HG03095 (cell line): ENCODE measurements around the gene OR8A1.
A peak's percentile ranks its signal among the peaks of the same experiment; 100 is the strongest.

Source experiments
- ATAC-seq: cut with Tn5 transposase; IDR thresholded peaks from one replicate; pipeline ENCODE4 v1.9.1; 2021; ENCODE audit warnings: moderate library complexity; ENCODE audit not compliant: unreplicated experiment

OR8A1 gene

DNA sequence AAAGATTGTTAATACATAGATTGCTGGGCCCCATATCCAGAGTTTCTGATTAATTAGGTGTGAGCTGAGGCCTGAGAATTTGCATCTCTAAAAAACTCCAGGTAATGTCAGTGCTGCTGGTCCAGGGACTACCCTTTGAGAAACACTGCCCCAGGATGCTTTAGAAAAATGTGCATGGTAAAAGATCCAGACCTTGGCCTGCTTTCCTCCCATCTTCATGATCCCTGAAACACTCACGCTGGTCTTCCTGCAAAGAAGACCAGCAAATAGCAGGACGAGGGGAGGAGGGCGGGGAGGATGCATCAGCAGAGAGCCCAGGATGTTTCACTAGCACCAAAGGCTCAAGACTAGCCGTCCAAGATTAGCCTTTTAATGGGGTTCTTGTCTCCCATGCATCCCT lies at the start of gene OR8A1:
TSS of gene OR8A1 (plus strand) at position 301 of the 400 bp plus-strand sequence. CDS start 123 bp downstream, outside the sequence.
- no peak for ATAC-seq

DNA sequence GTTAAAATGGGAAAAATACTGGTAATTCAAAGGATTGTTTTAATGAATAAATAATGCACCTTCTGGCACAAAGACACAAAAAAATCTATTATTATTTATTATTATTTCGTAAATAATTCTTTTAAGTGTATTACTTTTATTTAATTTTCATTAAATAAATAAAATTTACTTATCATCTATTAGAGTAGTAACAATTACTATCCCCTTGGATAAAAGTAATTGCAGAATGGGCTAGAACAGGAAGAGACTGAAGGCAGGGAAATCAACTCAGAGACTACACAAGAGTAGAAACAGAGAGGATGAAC lies 49.3 kb upstream of the OR8A1 start:
- ATAC-seq: no peak

DNA sequence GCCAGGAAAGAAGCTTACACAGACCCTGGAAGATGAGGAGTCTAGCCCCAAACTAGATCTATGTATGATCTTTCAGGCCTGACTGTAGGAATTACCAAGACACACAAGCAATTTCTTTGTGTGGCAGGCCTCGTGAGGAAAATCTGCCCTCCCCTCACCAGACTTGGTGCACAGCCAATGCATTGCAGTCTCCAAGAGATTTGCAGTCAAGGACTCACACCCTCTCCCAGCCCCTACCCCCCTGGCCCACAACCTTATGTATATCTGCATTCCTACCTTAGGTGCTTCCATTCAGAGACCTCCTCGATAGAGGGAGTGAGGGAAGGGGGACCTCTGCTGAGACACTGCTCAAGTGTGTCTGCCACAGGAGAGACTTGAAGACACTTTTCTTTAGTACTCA lies 36.2 kb upstream of the OR8A1 start:
- ATAC-seq: no peak

DNA sequence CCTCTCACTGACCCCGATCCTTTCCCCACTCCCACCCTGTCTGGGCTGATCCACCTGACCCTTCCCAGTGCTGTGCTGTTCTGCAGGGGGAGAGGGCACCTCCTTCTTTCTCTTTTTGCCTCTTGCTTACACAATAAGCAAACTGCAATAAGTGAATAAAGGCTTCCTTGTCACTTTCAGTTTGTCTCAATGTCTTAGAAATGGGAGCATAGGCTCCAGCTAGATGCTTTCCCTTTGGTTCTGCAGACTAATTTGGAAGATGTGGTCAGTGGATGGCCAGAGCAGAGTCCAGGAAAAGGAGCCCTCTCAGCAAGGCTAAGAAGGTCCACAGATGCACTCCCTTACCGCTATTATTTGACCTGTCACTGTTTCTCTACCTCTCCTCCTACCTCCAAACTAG lies 35.7 kb upstream of the OR8A1 start:
- ATAC-seq: no peak

DNA sequence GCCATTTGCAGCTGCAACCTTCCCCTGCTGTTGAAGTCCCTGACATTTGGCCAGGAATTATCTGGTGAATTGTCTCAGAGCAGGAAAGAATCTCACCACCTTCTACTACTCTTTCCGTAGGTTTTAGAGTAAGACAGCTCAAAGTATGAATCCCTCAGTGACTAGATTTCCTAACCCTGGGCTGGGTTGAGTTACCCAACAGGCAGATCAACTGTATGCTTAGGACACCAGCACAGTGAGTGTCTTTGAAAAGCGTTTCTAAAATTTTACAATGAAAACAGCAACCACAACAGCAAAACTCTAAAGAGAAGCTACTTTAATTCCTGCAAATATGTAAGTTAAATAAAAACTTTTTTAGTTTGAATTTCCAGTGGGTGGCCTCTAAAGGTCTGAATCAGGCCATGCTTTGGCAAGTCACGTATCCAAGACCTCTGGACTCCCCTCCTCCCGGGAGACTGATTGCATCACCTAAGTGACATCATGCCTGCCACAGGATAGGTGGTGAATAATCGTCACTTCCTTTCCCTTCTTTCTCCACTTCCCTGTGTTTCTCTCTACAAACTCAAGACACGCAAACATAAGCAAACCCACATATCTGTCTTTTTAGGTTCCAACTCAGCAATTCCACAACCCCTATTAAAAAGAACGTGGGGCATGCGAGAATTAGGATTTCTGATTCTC lies 34.1 kb upstream of the OR8A1 start:
- ATAC-seq: no peak

DNA sequence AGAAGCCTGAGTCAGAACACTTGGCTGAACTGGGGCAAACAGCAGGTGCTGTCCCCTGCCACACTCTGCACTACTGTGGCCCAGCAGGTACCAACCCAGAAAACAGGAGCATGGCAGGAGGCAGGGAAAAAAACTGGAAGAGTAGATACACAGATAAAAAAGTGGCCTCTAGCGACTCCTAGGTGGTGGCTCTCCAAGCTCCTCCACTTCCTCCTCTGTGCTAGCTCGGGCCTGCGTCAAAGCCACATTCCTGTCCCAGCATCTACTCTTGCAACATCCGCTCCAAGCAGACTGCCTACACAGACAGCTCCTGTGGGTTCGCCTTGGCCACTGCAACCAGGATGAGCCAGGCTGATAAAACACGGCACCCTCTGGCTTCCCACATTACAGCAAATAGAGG lies 33.3 kb upstream of the OR8A1 start:
- ATAC-seq: no peak

DNA sequence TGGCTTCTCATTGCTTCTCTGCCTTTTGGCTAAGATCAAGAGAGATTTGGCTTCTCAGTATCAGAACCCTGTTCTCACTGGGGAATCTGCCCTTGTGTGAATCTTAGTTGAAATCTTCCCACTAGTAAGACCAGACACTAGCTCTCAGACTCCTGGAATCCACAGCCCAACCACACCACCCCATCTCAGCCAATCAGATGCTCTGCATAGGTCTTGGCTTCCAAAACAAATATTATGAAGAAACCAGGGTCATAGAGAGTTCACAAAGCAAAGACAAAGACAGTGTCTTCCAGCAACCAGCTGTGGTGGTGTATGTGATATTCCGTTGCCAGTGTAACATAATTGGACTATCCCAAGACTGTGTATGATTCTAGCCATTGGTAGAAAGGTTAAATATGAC lies 31.8 kb upstream of the OR8A1 start:
- ATAC-seq: no peak

DNA sequence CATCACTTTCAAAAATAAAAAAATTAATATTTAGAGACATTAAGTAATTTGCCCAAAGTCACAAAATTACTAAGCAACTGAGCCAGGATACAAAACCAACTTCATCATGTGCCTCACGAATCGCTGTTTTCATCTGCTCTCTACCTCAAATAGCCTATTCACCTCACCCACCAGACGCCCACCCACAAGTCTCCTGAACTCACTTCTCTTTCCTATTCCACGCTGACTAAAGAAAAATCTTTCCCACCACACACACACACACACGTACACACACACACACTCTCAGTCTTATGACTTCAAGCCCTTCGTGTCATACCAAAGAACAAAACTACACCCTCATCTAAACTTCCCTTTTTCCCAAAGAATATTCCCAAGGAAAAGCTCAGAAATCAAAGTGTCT lies 28.6 kb upstream of the OR8A1 start:
- ATAC-seq: no peak

DNA sequence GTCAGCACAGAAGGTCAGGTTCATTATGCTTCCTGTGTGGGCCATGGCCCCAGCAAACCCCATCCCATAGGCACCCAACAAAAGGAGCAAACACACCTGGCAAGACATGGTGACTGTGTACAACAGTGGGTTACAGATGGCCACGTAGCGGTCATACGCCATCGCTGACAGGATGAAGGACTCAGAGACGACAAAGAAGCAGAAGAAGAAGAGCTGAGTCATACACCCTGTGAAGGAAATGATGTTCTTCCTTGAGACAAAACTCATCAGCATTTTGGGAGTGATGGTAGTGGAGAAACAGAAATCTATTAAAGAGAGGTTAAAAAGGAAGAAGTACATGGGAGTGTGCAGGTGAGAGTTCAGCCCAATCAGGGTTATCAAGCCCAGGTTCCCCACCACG lies 26.7 kb upstream of the OR8A1 start:
- ATAC-seq: no peak

DNA sequence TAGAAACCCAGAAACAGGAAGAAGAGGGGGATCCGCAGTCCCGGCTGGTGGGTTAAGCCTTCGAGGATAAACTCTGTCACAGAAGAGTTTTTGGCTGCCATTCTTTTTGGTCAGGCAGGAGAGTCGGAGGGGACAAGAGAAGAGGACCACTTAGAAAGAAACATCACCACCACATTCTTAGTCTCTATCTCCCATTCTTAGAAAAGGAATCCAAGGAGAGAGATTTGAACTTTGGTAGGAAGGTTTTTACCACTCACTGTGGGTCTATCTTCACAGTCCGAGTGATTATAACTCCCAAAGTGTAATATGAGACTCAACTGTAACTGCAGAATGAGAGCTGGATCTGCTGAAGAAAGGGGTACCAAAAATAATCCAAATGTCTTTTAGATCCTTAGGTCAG lies 26.2 kb upstream of the OR8A1 start, which contains the start of gene OR8B12:
TSS of gene OR8B12 (minus strand) at position 101 of the 400 bp plus-strand sequence. CDS start at position 101, 0 bp downstream.
- no peak for ATAC-seq

DNA sequence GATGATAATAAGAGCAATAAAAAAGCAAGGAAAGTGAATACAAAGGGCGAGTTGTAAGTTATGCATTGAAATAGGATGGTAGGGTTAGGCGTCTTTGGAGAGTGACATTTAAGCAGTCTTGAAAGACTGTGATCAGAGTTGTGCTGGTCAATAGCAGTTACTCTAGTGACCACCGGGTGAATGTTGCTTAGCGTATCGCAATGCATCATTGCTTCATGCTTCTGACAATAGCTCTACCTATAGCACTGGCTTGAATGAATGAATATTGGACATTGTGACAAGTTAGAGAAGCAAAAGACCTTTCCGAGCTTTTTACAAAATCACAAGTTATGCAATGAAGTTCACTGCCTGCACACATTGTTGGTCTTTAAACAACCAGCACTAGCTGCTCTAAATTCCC lies 18.6 kb upstream of the OR8A1 start:
- ATAC-seq: no peak

DNA sequence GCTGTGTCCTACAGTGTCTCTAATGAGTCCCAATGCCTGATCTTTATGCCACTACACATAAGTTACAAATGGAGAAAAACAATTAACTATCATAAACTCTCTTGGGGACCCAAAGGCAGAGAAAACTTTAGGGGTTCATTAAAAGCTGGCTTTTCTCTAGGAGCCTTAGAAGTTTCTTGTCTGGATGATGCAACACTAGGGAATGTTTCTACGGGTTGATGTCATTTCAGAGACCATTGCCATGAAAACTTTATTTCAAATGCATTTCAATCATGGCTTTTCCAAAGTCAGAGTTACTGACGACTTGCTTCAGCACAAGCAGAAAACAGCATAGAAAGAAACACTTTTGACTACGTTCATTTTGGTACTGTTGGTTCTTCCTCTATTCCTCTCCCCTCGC lies 17.8 kb upstream of the OR8A1 start:
- no peak for ATAC-seq

DNA sequence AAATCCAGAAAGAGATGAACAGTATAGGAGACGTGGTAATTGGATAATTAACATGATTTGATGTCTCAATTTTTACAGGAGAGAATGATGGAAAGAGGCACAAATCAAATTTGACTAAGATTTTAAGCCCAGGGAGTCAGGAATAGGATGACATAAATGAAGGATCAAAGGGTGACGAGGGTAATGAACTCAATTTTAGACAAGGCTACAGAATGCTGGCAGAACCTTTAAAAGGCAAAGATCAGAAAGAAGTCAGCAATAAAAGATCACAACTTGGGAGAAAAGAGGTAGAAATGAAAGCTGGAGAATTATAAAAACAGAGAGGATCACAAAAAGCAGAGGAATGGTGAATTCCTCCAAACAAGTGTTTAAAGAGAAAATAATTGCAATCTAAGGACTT lies 13.0 kb upstream of the OR8A1 start:
- no peak for ATAC-seq

DNA sequence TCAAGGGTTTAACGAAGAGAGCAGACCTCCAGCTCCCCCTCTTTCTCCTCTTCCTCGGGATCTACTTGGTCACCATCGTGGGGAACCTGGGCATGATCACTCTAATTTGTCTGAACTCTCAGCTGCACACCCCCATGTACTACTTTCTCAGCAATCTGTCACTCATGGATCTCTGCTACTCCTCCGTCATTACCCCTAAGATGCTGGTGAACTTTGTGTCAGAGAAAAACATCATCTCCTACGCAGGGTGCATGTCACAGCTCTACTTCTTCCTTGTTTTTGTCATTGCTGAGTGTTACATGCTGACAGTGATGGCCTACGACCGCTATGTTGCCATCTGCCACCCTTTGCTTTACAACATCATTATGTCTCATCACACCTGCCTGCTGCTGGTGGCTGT lies 363 bp downstream of the OR8A1 start:
- no peak for ATAC-seq

DNA sequence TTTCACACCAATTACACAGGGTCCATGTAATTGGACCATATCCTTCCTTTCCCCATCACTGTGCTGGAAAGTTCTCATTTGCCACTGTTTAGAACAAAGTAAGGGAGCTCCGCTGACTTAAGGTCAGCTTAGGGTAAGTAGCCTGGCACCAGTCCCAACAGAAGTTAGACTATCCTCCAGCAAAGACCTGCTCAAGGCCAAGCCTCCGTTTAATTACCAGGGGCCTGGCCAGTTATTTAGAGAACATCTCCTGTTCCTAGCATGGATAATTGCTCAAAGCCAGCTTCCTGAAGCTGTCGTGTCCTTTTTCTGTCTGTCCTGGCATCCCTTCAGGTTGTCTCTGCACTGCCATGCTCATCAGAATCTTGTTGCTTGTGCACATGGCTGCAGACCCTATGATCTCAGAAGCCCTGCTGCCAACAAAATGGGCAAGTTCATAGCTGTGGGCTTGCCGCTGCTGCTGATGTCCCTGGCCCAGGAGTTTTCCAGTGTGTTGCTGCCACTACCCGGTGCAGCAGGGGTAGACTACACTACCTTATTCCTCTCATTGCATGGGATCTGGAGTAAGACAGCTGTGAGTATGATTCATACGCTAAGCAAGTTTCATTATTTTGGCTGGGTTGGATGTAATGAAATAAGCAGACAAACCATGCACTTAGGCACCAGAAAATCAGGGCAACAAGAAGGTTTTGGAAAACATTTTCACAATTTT lies 8.1 kb downstream of the OR8A1 start:
- no peak for ATAC-seq

DNA sequence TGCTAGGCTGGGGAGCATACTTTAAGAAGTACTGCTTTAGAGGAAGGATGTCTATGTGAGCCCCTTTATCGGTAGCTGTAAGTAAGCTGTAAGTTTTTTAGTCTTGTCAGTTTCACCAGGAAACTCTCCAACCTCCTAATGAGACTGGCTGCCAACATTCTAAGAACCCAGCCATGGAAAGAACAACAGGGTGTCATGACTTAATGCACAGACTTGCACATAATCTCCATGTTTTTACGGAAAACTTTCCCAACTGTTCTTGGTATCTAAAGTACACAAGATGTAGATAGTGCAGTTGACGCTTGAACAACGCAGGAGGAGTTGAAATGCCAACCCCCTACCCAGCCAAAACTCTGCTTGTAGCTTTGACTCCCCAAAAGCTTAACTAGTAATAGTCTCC lies 9.0 kb downstream of the OR8A1 start:
- ATAC-seq: no peak

DNA sequence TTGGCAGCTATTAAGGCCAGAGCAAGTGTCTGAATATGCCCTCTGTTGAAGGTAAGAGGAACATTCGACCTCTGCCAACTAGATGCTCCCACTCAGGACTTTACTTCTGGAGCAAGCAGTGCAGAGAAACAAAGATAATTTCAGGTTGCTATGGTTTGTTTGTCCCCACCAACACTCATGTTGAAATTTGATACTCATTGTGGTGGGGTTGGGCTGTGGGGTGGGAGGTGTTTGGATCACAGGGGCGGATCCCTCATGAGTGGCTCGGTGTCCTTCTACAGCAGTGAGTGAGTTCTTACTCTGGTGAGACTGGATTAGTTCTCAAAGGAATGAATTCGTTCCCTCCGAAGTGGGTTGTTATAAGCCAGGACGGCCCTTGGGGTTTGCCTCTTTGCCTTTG lies 12.0 kb downstream of the OR8A1 start:
- no peak for ATAC-seq

DNA sequence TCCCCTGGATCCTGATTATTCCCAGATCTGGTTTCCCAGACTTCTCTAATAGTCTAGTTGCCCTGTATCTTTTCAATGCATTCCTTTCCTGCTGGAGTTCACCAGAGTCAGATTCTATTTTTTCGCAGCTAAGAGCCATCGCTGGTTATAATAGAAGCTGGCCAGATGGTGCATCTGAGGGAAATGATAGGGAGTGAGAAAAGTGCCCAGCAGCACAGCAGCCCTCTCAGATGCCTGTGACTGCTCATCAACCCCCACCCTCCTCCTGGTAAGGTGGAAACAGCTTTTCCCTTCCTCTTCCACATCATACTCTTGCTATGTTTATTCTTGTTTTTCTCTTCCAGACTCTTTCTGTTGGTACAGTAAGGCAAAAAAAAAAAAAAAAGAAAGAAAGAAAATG lies 12.8 kb downstream of the OR8A1 start:
- no peak for ATAC-seq

DNA sequence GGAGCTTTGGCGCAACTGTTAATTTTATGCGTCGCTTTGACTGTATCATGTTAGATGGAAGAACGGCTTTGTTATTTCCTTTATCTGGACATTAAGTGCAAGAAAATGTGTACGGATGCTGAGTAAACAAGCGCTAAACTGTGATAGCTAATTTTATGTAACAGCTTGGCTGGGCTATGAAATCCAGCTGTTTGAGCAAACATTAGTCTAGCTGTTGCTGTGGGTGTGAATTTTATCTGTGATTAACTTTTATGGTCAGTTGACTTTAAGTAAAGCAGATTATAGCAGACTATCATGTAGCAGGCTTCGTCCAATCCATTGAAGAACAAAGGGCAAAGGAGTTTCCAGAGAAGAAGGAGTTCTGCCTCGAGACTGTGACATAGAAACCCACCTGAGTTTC lies 14.0 kb downstream of the OR8A1 start:
- no peak for ATAC-seq

DNA sequence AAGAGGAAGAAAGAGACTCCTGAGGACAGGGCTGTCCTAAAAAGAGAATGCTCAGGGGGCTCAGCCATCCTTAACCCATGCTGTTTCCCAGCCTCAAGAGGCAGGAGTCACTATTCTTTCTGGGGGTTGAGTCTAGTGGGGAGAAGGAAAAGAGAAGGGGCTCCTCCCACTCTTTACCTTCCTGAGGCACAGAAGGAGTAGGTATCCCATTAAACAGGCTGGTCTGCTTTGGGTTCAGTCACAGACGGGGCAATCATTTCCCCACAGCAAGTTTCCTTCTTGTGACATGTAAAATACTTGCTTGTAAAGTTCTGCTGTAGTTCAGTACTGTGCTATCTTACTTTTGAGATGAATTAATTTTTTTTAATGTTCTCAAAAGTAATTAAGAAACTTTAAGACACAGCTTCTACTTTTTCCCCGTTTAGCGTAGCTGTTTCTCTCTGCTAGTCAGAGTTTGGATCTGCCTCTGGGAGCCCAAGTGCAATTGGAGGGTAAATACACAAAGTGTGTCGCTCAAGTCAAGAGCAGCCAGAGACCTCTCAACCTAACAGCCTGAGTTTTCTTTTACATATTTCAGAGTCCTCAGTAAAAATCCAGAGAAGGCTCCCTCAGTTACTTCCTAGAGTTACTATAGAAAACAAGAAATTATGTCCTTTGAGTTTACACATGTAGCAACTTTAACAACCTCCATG lies 15.0 kb downstream of the OR8A1 start:
- ATAC-seq: no peak

DNA sequence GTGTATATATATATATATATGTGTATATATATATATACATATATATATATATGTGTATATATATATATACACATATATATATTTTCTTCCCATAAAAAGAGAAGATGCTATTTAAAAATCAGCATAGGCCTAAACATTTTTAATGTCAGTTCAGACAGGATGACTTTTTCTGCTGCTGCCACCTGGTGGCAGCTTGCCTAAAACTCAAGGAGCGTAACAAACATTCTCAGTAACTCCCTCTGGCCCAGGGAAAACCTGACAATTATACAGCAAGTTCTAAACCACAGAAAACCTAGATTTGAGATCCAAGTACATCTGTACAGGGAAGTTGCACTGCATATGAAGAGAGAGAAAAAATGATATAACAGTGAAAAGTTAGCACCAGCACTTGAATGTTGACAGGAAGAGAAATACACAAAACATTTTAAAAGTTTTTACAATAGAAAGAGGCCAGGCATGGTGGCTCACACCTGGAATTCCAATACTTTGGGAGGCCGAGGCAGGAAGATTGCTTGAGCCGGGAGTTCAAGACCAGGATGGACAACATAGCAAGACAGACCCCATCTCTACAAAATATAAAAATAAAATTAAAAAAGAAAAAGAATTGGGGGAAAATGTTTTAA lies 16.6 kb downstream of the OR8A1 start:
- ATAC-seq: peak; percentile 60

DNA sequence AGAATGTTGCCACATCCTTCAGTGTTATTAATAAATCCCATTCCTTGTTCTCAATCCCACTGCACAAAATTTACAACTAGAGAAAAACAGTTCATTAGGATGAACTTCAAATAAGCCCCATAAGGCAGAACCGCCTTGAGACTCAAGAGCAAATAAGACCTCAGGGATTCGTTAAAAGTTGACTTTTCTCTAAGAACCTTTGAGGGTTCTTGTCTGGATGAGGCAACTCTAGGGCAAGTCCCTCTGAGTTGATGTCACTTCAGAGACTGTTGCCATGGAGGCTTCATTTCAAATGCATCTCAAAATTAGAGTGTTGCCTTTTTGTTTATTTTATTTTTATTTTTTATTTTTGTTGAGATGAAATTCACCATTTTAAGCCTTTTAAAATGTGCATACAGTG lies 21.6 kb downstream of the OR8A1 start:
- no peak for ATAC-seq
